Islet precursor cell (in vitro differentiated cells): ENCODE measurements around the gene STAT5A.
A peak's percentile ranks its signal among the peaks of the same experiment; 100 is the strongest.
"Not testable (repeated sequence)": the region's sequence is repeated elsewhere in the genome, so short reads cannot be mapped to it uniquely, and the experiment has no call there.

Experiments used
- DNase-seq: peaks from one replicate; pipeline ENCODE4 v3.0.0-alpha.2; 2018

The STAT5A gene

DNA sequence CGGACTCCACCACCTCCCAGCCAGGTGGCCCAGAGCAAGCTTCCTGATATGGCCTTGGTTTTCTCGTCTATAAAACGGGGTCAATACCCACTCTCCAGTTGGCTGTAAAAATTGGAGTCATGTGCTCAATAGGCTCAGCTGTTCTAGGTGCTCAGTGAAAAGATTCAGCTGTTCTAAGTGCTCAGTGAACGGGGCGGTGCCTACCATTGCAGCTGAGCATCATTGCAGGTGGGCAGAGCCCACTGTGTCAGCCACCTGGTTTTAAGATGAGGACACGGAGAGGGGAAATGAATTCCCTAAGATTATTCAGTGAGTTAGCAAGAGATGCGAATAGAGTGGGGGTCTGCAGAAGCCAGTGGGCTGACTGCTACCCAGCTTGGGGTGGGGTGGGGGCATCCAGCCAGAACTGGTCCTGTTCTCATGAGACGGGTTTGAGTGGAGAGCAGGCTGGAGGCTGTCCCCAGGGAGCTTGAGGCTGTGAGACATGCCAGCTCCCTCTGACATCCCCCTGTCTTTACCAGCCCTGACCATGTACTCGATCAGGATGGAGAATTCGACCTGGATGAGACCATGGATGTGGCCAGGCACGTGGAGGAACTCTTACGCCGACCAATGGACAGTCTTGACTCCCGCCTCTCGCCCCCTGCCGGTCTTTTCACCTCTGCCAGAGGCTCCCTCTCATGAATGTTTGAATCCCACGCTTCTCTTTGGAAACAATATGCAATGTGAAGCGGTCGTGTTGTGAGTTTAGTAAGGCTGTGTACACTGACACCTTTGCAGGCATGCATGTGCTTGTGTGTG lies 21.9 kb downstream of the STAT5A start:
- no peak for DNase-seq

DNA sequence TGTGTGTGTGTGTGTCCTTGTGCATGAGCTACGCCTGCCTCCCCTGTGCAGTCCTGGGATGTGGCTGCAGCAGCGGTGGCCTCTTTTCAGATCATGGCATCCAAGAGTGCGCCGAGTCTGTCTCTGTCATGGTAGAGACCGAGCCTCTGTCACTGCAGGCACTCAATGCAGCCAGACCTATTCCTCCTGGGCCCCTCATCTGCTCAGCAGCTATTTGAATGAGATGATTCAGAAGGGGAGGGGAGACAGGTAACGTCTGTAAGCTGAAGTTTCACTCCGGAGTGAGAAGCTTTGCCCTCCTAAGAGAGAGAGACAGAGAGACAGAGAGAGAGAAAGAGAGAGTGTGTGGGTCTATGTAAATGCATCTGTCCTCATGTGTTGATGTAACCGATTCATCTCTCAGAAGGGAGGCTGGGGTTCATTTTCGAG lies 22.5 kb downstream of the STAT5A start:
- no peak for DNase-seq

DNA sequence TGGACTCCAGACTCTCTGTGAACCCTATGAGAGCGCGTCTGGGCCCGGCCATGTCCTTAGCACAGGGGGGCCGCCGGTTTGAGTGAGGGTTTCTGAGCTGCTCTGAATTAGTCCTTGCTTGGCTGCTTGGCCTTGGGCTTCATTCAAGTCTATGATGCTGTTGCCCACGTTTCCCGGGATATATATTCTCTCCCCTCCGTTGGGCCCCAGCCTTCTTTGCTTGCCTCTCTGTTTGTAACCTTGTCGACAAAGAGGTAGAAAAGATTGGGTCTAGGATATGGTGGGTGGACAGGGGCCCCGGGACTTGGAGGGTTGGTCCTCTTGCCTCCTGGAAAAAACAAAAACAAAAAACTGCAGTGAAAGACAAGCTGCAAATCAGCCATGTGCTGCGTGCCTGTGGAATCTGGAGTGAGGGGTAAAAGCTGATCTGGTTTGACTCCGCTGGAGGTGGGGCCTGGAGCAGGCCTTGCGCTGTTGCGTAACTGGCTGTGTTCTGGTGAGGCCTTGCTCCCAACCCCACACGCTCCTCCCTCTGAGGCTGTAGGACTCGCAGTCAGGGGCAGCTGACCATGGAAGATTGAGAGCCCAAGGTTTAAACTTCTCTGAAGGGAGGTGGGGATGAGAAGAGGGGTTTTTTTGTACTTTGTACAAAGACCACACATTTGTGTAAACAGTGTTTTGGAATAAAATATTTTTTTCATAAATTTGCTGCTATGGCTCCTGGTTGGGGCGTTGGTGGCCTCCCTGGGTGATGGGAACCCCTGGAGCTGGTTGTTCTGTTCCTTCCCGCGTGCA lies 23.1 kb downstream of the STAT5A start:
- DNase-seq: peak; percentile 96

DNA sequence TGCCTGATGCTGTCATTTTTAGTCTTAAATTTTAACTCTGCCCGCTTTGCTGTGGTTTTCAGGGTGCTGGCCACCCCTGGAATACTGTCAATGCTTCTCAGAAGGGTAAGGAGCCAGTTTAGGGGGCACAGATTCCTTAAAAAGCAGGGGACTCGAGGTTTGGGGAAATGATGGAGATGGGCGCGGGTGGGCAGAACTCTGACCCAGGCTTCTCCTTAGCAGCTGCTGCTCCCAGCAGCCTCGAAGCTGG lies 23.7 kb downstream of the STAT5A start:
- no peak for DNase-seq

DNA sequence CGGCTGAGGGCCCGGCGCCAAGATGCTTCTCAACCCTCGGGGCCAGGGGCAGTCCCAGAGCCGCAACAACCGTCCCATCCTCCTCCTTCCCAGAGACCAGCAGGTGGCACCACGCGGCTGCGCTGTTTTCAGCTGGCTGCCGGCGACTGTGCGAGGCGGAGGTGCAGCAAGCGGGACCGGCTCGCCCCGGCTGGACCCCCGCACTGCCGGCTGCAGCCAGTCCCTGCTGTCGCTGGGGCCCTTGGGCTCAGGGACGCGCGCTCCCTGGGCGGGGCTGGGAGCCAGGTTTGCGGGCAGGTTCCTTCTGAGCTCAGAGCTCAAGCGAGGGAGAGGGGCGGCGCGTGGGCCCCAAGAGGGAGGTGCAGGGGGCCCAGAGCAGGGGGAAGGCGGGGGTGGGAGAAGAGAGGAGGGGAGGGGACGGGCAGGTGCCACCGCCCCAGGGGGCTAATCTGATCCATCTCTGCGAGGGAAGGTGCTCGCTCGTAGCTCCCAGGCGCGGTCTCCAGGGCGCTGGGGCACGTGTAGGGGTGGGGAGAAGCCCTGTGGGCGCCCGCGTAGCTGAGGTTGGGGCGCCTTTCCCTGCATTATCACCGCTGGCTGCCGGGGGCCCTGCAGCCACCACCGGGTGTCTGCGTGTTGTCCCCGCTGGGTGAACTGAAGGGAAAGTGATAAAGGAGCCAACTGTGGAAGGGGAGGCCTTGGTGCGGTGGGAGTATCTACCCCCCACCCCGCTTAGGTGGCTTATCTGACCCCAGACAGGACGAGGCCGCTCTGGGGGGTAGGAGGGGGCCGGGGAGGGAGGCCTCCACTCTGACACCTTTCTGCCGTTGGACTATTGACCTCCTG lies 24.2 kb downstream of the STAT5A start:
- DNase-seq: peak; percentile 97

DNA sequence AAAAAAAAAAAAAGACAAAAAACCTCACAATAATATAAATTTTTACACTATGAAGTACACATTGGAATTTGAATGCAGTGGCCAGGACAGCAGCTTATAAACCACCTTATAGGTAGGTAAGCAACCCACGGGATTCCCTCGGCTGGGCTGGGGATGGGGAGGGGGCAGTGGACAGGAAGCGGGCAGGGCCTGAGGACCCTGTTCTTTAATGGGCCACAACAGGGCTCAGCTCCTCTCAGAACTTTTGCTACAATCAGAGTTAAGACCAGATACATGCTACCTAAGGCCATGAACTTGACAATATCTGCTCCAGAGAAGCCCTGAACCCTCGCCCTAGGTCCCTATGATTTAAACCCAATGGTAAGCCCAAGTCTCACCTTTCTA lies 25.1 kb downstream of the STAT5A start:
- no peak for DNase-seq

DNA sequence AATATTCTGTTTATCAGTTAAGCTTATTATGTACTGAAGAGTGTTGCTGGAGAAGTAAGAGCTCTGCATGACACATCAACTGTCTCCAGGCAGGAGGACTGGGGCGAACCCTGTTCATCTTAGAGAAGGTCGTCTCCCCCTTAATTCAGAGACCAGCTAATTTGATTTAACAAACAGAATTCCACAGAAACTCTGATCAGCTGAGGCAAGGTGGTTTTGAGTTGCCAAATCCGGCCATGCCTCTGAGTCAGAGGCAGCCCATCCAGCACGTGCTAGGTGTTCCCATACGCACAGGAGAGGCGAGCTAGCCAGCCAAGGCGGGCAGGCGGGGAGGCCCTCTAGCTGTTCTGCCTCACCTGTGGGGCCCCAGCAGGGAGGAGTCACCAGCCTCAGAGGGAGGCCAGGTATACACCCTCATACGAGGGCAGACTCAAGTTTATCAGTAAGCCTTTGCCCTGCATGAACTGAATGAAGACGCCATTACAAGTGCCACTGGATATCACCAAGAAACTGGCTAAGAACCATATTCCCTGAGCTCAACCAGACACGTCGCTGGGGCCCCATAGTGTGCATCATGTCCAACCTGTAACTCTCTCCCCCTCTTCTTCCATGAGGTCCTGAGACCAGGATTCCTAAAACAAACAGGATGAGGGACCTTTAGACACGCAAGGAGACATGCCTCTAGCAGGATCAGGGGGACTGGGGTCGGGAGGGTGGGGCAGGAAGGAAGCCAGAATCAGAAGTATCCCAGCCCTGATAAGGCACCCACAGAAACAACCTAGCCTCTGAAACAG lies 25.7 kb downstream of the STAT5A start:
- no peak for DNase-seq

DNA sequence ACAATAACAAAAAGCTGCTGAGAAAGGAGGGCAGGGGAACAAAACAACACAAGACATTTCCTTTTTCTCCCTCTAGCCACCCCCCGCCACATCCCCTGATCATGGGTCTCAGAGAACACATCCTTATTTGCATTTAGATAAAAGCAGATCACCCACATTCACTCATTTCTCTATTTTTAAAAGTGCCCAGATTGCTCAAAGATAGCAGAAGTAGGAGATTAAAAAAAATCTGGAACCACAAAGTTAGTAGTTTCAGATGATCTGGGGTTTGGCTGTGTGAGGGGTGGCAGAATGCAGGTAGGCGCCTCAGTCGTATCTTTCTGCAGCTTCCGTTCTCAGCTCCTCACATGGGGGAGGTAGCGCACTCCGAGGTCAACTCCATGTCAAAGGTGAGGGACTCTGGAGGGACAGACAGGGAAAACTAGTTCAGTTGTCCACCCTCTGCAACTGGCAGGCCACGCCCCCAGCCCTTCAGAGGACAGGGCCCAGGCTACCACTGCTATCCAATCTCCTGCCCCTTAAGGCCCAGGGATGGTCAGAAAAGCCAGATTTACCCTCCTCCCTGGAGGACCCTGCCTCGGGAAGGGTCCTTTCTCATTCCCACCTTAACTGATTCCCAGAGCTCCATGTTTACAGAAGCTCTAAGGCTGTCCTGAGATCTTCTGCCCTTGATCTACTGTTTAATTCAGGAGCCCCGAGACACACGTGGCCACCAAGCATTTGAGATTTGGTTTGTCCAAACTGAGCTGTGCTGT lies 27.3 kb downstream of the STAT5A start:
- DNase-seq: no peak

DNA sequence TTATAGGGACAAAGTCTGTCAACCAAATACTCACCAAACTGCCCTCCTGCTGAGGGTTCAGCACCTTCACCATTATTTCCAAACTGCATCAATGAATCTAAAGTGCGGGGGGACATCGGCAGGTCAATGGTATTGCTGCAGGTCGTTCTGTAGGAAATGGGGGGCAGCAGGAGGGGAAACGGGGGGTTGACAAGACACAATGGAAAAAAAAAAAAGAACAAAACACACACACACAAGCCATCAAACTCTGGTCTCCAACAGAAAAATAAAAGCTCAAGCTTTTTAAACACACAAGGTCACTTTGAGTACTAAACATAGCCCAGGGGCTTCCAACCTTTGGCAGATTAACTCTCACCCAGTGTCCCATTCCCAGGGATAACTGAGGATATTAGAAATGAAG lies 28.5 kb downstream of the STAT5A start:
- no peak for DNase-seq

DNA sequence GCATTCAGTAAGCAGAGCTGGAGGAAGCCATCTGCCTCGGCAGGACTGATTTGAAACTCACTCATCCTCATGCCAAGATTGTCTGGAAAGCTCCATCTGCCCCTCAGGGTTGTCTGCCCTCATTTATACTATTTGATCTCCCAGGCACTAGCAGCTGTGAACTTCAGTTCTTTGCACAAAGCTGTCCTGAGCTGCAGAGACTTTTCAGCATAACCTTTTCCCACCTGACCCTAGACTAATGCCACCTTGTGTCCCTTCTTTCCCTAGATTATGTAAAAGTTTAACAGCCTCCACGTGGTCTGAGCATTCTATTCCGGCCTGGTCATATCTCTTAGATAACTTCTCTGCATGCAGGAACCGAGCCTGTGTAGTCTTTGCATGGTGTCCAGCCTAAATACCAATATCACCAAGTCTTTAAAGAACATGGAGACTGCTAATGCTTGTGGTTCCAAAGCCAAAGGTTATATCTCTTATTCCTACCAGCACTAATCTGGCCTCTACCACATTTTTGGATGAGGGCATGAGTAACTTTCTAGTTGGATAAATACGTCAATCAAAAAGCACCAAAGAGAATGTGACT lies 29.1 kb downstream of the STAT5A start:
- DNase-seq: no peak

DNA sequence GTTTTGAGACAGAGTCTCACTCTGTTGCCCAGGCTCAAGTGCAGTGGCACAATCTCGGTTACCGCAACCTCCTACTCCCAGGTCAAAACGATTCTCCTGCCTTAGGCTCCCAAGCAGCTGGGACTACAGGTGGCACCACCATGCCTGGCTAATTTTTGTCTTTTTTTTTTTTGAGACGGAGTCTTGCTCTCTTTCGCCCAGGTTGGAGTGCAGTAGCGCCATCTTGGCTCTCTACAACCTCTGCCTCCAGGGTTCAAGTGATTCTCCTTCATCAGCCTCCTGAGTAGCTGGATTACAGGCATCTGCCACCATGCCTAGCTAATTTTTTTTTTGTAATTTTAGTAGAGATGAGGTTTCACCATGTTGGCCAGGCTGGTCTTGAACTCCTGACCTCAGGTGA lies 29.7 kb downstream of the STAT5A start:
- not testable (repeated sequence) for DNase-seq

DNA sequence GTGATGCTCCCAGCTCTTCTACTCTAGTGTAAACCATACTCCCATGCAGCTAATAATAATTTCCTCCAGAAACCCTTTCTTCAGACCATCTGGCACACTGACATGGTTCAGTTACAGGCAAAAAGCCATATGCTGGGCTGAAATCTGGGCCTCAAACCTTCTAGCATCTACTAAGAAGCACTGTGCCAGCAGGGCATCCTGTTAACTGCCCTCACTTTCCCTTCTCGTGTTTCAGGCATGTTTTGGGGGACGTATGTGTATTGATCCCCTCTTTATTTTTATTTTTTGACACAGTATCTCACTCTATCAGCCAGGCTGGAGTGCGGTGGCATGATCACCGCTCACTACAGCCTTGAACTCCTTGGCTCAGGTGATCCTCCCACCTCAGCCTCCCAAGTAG lies 33.3 kb downstream of the STAT5A start:
- DNase-seq: no peak

DNA sequence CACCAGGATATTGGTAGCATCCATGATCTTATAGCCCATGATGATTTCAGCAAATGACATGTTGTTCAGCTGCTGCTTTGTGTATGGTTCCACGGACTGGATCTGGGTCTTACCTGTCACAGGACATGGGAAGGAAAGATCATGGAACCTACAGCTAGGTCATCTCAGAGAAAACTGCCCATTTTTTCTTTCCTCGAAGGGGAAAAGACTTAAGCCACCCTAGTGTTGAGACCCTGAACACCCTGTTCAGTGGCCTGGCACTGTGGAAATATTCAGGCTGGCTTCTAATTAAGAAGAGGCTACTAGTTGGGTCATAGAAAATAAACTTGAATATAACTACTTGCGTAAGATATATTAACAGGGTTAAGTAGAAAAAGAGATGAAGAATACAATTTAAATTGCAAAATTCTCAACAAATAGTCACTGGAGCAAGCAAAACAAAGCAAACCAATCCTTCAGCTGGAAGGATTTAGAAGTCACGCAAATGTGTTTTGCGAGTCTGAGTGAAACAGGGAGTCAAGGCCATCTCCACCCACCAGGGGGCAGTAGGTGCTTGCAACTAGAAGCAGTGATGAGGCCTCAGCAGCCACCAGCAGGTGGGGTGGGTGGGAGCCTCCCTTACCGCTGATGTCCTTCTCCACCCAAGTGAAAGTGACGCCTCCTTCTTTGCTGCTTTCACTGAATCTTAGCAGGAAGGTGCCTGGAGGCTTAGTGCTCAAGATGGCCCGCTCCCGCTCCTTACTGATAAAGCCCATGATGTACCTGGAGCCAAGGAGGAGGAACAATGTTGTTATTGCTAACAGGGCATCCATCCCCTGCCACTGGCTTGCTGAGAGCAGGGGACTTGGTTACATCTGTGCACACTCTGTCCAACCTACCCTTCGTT lies 34.3 kb downstream of the STAT5A start:
- DNase-seq: peak; percentile 98

DNA sequence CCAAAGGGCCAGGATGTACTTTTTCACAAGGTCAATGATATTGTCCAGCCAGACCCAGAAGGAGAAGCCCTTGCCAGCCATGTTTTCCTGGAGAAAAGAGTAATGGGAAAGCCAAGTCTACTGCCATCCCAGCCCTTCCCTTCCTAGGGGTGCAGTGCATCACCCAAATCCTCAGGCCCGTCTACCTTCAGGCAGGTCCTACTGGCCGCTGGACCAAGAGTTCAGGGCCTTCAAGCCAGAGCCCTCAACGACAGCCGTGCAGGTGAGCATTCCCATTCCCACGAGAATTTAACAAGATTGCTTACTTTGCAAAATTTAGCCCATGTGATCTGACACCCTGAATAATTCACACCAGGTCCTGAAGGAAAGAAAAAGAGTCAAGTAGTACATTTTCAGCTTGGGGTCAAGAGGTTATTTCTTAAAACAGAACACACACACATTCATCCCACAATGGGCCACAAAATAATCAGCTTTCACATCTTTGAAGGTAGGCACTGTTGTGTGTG lies 35.0 kb downstream of the STAT5A start:
- DNase-seq: no peak

DNA sequence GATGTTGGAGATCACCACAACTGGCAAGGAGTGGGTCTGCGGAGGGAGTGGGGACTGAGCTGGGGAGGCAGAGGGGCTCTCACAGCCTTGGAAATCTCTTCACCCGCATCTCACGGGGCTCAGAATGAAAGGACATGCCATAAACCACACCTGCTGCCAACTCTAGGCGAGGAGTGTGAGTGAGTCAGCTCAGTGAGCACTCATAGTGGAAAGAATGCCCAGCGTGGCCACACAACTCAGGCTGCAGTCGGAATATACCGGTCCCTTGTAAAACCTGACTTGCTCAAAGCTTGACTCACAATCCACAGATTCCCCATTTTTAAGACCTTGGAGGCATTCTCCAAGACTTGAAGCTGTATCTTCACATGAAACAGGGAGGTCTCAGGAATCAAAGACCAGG lies 36.7 kb downstream of the STAT5A start:
- DNase-seq: peak; percentile 92

DNA sequence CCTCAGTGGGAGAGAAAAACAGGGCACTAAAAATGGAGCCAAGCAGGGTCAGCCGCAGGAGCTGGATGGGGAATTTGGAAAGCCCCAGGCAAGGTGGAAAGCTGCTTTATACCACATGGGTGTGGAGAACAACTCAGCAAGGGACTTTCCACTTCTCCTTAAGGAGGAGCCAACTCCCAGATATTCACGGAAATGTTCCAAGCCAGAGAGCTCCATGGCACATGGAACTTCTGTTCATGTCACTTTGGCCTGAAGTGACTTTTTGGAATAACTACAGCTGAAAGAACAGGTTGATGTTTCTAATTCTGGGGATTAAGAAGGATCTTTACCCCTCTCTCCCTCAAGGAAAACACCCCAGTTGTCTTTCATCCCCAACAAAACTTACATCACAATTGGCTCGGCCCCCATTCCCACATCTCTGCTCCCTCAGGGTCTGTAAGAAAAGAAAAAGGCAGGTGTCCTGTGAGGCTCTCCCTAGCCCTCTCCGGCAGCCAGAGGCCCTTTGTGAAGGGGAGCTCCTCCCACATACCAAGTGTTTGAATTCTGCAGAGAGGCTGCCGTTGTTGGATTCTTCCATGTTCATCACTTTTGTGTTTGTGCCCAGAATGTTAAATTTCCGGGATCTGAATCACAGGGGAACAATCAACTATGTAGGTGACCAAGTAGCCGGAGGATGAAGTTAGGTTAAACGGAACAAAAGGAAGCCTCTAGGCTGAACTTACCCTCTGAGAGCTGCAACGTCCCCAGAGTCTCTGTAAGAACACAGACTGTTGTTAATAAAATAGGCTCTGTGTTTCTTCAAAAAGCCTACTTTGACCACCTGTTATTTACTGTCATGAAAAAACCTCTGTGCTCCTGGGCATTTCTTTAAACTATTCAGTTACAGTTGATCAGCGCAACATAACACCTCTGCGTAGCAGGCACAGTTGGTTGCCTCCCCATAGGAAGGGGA lies 41.0 kb downstream of the STAT5A start:
- DNase-seq: peak; percentile 77

DNA sequence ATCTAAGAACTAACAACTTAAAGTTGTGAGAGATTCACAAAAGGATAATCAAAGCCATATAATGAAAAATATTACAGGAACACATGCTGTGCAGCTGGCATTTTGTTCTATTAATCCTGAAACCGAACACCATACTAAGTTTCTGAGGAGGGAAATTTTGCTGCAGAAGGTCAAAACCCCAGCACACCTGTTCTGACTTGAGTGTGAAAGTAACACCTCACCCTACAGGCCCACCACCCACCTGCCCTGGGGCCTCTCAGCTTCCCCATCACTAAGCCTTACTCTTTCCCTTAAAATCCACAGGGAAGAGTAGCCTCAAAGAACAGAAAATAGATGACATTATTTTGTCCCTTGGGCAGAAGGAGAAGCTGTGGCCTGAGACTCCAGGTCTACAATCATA lies 44.8 kb downstream of the STAT5A start:
- DNase-seq: no peak

DNA sequence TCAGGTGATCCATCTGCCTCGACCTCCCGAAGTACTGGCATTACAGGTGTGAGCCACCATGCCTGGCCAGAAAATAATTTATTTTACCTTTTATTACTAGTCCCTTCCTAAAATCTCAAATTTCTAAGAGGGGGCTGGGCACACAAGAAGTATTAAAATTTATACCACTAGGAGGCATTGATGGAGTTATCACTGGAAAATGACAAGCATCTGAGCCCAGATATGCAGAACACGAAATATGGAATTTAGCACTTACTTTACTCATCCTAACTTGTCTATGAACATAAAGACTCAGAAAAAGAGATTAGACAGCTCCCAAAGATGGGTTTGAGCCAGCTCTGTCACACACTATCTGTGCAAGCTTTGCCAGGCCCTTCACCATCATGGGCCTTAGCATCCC lies 46.4 kb downstream of the STAT5A start:
- DNase-seq: no peak

DNA sequence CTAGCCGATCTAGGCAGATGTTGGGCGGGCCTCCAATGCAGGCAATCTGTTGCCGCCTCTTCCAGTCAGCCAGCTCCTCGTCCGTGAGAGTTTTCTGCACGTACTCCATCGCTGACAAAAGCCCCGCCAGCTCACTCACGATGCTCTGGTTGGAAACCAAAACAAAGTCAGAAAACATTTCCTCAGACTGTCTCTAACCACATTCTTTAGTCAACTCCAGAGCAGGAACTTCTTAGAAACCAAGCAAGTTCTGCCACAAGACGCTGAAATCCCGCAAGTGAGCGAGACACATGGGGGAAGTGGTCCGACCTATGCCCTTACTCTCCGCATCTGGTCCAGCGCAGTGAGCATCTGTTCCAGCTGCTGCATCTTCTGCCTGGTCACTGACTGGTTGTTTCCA lies 49.1 kb downstream of the STAT5A start:
- DNase-seq: no peak
